HEK293T (cell line): ENCODE data around the gene BNIP3.

Experiments
- ARNT ChIP-seq: fragments of 450-650 bp; IDR thresholded peaks from 2 replicates; pipeline ENCODE4 v1.6.1; 2017; ENCODE audit warnings: mild to moderate bottlenecking
- BHLHE40 ChIP-seq: fragments of 450-650 bp; IDR thresholded peaks from 2 replicates; pipeline ENCODE4 v1.6.1; 2016; ENCODE audit warnings: mild to moderate bottlenecking, moderate library complexity, borderline replicate concordance
- CTBP1 ChIP-seq: fragments of 450-650 bp; IDR thresholded peaks from 2 replicates; pipeline ENCODE4 v1.6.1; 2016; ENCODE audit warnings: borderline replicate concordance
- ELF4 ChIP-seq: fragments of 450-650 bp; IDR thresholded peaks from 2 replicates; pipeline ENCODE4 v1.6.1; 2017; ENCODE audit warnings: antibody characterized with exemption
- FOXA1 ChIP-seq: fragments of 450-650 bp; IDR thresholded peaks from 2 replicates; pipeline ENCODE4 v1.6.1; 2016; ENCODE audit warnings: mild to moderate bottlenecking
- FOXM1 ChIP-seq: fragments of 450-650 bp; IDR thresholded peaks from 2 replicates; pipeline ENCODE4 v1.6.1; 2017; ENCODE audit warnings: mild to moderate bottlenecking, borderline replicate concordance
- HDGF ChIP-seq: fragments of 450-650 bp; IDR thresholded peaks from 2 replicates; pipeline ENCODE4 v1.6.1; 2017; ENCODE audit warnings: antibody characterized with exemption, borderline replicate concordance
- LEF1 ChIP-seq: fragments of 450-650 bp; IDR thresholded peaks from 2 replicates; pipeline ENCODE4 v1.6.1; 2017; ENCODE audit warnings: mild to moderate bottlenecking, borderline replicate concordance
- NFRKB ChIP-seq: fragments of 450-650 bp; IDR thresholded peaks from 2 replicates; pipeline ENCODE4 v1.6.1; 2016; ENCODE audit warnings: mild to moderate bottlenecking, moderate library complexity
- PKNOX1 ChIP-seq: fragments of 450-650 bp; IDR thresholded peaks from 2 replicates; pipeline ENCODE4 v1.6.1; 2016
- SP1 ChIP-seq: fragments of 450-650 bp; IDR thresholded peaks from 2 replicates; pipeline ENCODE4 v1.6.1; 2017
- SUZ12 ChIP-seq: fragments of 450-650 bp; IDR thresholded peaks from 2 replicates; pipeline ENCODE4 v1.6.1; 2016; ENCODE audit warnings: mild to moderate bottlenecking
- ZNF384 ChIP-seq: fragments of 450-650 bp; IDR thresholded peaks from 2 replicates; pipeline ENCODE4 v1.6.1; 2016

DNA sequence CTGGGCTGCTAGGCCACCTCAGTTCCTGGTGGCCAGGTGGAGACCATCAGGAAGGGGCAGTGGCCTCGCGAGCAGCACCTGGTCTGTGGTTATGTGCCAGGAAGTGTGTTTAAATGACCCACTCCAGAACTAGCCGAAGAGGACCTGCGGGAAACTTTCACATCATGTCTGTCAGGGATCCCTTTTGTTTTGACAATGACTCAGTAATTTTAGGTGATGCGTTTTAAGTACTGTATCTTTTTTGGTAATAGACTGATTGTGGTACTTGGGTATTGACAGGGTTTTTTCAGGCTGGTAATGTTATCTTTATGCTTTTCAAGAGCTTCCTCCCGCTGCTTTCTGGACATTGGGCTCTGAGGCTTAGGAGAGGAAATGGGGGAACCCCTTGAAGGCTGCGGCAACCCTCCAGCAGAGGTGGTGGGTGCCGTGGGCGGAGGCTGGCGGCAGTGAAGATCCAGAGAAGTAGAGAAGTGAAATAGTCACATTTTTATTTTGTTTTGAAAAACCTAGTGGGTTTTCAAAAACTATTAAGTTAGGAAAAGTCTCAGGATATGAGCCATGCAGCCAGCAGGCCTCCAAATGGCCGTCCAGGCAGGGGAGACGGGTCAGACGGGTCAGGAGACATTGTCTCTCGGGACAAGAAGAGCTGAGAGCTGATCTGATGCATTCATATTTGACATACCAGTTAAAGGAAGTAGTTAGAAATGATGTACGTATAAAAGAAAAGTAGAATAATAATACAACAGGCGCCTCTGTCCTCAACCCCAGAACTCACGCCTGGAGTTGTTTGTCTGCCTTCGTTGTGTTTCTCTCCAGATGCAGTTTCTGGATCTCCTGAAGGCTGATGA, 53.3 kb downstream of the BNIP3 start:
- TF ChIP-seq HDGF (no peak), ZNF384 (no peak), SP1 (no peak), BHLHE40 (no peak), FOXM1 (no peak), ARNT (no peak), LEF1 (no peak), FOXA1 (no peak), NFRKB (no peak), CTBP1 (no peak), ELF4 (no peak), PKNOX1 (no peak), SUZ12 (no peak)
